HS-5 (cell line): ENCODE data around the gene ADD2.

Experiments
- DNase-seq: peaks from one replicate; pipeline ENCODE4 v3.0.0-alpha.2; 2012; ENCODE audit warnings: low read depth

The ADD2 gene

GRCh38 chr2:70718736-70719135, 49.3 kb downstream of the ADD2 start:
- DNase-seq: no peak

GRCh38 chr2:70718241-70718640, 49.8 kb downstream of the ADD2 start:
- no peak for DNase-seq

GRCh38 chr2:70717431-70718038, 50.5 kb downstream of the ADD2 start:
- no peak for DNase-seq

DNA sequence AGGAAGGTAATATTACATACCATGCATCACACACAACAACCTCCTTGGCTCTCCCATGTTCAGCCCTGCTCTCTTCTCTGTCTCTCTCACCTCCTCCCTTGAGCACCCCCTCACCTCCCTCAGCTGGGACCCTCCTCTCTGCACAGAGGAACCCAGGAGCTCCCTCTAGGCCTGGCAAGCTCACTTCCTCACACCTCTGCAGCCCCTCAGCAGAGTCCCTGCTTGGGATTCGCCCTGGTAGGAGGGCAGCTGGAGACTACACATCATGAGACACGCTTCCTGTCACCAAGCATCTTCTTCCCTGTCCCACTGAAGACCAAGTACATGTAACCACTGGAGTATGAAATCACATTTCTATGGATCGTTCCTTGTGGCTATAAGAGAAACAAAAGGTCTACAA, 51.0 kb downstream of the ADD2 start:
- DNase-seq: no peak

DNA sequence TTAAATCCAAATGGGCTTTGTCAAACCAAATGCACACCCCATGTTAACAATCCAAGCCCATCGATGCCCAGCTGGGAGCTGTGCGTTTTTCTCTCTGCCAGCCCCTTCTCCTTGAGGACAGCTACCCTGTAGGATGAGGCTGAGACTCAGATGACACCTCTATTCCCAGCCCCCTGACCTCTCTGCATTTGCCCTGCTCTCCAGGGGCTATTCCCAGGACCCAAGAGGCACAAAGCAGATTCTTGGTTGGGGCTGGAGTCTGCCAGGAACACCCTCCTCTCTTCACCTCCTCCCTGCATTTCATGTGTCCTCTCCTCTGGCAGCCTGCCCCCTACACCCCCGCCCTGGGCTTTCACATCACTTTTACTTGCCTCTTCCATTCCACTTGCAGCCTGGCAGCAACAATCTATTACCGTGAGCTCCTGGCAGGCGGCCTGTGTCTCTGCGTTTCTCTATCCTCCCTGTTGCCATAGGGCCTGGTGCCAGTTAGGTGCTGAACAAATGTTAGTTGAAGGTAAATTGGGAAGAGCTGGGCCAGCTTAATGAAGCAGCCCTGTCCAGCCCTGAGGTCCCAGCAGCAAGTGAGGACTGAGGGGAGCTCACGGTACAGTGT, 51.8 kb downstream of the ADD2 start:
- DNase-seq: no peak

- DNase-seq: no peak
These were observed 52.7 kb downstream of the ADD2 start for GRCh38 chr2:70715071-70715985.

DNA sequence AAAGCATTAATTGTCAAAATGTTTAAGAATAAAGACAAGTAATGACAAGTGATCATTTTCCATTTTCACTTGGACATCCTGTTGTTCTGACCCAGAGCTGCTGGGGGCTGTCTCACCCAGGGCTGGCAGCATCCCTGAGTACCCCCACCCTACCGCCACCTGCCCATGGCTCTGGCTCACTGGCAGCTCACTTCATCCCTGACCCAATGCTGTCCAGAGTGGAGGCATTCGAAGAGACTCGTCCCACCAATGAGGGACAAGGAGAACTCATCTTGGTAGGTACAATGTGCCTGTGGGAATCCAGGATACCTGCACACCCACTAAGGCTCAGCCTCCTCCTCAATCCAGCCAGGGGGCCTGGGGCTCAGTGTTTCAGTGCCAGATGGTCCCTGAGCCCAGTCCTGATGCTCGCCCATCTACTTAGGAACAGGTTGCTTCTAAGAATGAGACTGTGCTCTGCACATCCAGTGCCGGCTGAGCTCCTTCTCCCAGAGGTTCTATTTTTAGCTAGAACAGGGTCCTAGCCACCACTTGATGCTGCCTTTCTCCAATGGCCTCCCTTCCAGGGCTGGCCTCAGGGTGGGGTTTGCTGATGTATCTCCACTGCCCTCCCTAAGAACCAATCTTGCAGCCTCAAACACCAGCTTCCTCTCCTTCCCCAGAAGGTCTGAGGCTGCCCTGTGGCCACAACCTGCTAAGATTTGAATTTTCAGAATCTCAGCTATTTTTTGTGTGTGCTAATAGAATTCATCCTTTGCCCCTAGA, 53.7 kb downstream of the ADD2 start:
- no peak for DNase-seq

DNA sequence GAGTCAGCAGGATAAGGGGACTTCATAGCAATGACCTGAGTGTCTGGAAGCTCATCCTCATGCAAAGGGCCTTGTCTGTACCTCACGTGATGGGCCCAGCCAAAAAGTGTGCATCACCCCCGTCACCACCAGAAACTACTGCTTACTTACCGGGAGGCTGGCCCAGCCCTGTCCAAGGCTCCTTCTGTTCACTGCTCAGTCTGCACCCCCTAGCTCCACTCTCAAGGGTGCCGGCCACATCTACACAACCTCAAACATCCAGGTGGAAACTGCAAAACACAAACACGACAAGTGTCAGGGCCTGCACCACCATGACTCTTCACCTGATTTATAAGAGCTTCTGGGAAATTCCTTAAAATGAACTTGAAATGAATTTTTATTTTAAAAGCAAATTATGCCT, 55.1 kb downstream of the ADD2 start:
- DNase-seq: no peak

- no peak for DNase-seq
These were observed 56.8 kb downstream of the ADD2 start for GRCh38 chr2:70711191-70711590.

- DNase-seq: no peak
These were observed 57.8 kb downstream of the ADD2 start for GRCh38 chr2:70710038-70710690.

DNA sequence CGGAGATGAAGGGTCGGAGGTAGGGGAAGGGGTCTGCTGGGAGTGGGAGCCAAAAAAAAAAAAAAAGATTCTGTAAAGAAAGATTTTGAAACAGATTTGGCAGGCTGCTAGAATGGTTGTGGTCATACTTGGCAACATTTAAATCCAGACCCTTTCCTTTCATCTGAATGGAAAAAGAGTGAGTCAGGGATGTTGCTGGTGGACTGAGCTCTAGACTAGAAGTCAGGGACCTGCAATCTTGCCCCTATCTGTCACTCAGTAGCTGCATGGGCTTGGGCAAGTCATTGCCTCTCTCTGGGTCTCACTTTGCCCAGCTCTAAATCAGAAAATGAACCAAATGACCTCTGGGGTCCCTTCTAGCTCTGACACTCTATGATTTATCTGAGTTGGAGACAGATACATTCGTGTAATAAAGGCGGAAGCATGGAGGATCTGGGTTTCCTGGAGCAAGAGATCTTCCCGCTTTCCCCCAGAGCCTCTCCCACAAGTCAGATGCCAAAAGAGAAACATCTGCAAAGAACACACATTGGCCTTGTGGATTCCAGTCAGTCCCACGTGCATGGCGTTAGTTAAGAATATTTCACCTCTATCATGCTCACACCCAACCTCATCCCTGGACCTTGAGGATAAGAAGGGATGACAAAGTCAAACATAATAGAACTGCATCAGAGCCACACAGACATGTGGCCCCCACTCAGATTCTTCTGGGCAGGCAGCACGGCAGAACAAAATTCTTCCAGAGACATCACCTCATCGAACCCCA, 58.5 kb downstream of the ADD2 start:
- DNase-seq: no peak

- DNase-seq: no peak
These were observed 59.4 kb downstream of the ADD2 start for GRCh38 chr2:70708376-70709199.

DNA sequence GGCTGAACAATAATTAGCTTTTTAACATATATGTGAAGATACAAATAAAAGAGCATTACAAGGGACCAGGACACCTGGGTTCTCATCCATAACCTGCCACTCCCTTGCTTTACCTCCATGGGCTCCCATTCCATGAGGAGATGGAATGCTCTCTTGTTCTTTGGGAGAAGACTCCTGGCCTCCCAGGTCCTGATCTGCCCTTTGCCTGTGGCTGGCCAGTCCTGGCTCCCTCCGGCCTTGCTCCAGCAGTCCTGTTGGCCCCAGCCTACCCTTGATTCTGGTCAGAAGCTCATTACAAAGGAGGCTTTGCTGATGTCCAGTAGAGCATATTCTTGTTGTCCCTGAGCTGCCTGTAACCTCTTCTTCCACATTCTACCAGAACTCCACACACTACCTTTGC, 60.3 kb downstream of the ADD2 start:
- DNase-seq: no peak

DNA sequence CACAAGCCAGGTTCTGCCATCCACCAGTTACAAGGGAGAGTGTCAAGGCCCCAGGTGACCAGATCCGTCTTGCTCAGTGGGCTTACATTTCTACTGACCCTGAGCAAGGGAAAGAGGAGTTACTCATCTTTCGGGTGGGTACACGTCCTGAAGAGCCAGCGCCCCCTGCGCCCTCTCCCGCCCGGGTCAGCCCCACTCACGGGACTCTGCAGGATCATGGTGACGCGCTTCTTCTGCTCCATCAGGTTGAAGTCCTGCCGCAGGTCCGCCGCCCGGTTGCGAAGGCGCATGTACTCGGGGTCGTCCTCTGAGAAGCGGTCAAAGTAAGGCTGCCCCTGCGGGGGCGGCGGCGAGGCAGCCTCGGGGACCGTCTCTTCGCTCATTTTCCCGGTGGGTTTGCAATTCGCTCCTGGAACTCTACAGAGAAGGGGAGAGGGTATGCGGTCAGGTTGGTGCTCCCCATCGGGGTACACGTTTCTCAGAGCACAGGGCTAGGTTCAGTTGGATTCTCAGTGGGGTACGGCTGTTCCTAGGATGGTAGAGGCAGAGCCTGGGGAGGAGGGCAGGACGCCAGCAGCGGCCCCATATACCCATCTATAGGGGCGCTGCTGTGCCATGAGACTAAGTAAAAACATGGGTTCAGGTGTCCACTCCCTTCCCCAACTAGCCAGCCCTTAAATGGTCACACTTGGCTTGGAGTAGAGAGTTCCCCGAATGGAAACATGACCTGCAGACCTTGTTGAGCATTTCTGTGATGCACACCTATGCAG, 61.8 kb downstream of the ADD2 start:
- DNase-seq: no peak

- DNase-seq: no peak
These were observed 62.7 kb downstream of the ADD2 start for GRCh38 chr2:70705160-70705850.

DNA sequence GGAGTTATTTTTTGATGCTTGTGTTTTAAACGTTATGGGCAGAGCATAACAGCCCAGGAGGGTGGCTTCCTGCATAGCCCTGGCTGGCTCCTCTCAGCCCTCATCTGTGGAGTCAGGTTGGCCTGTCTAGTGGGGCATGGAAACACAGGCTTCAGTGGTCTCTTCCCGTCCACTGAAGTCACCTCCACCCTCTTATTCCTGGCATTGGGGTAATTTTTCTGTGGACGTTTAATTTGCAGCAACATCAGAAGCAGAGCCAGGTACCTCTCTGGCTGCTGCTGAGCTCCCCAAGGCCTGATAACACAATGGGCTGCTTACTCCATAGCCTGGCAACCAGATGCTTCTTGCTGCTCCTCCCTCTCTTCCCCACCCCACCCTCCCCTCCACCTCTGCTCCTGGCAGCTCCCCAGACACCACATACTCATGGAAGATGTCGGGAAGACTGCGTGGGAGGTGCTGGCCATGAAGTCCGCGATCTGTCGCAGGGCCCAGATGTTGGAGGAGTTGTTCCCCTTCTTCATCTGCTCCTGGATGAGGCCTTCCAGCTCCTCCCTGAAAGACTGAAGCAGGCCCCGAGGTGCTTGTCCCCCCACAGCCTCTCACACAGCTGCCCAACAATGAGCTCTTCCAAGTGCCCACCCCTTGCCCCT, 64.0 kb downstream of the ADD2 start:
- no peak for DNase-seq

GRCh38 chr2:70702711-70703395, 65.1 kb downstream of the ADD2 start:
- no peak for DNase-seq

DNA sequence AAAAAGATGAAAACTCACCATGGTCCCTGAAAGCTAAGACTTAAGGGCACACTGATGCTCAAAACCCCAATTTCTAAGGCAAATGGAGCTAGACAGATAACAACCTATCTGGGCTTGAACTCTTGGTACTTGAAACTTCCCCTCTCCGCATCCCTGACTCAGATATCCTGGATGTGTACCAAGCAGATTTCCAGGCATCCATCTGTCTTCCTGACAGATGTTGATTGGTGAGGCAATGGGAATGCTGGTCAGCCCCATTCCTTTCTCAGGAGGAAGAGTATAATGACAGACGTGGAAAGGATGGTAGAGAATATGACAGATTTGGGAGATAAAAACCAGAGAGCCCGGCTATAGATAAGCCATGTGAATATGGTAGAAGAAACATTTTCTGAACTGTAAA, 69.2 kb downstream of the ADD2 start:
- DNase-seq: no peak
